ENCODE measurements around the gene MAGI2. TPM values are rescaled to one million over a fixed set of nuclear protein-coding genes. Genes with fewer than 3 reads are reported as not detected.

MAGI2 gene
- total RNA-seq, 1 experiment from 2014 or later: 0.25 TPM

- Mint-ChIP-seq H3K27me3 (ENCODE audit: insufficient read depth, unreplicated experiment) (peaks cover 3% of the 10 kb centered on the region), H3K4me1 (ENCODE audit: low read depth, unreplicated experiment) (no peaks in the 10 kb centered on the region), H3K9me3 (ENCODE audit: unreplicated experiment) (no peaks in the 10 kb centered on the region), H3K27ac (ENCODE audit: unreplicated experiment) (no peak overlapping the region), H3K4me3 (ENCODE audit: unreplicated experiment) (no peak overlapping the region), H3K36me3 (ENCODE audit: insufficient read depth, unreplicated experiment) (no peaks in the 10 kb centered on the region)
- Histone ChIP-seq H3K9me3 (no peaks in the 10 kb centered on the region), H3K4me3 (ENCODE audit: low read depth, low read length) (no peak overlapping the region), H3K36me3 (ENCODE audit: control insufficient read depth, insufficient read depth, low read length) (no peaks in the 10 kb centered on the region), H3K27me3 (replicated peaks; ENCODE audit: control insufficient read depth, insufficient read depth, low read length) (no peaks in the 10 kb centered on the region; the same call in 1 of the 2 replicates), H3K4me1 (no peaks in the 10 kb centered on the region)
- no peak for TF ChIP-seq CTCF (IDR thresholded peaks at IDR 0.05; ENCODE audit: insufficient read depth in 1 of 2, low read depth in 1 of 2, low read length in 1 of 2, severe bottlenecking in 1 of 2, unreplicated experiment in 1 of 2)
- CTCF ChIA-PET: no interaction called here
- no TSS peak for BruUV-seq (replicated peaks)
- POLR2A ChIA-PET: no interaction called here
- no peak for DNase-seq
- intact Hi-C loops (cut with micrococcal nuclease; ENCODE audit: unreplicated experiment): no loop called here
Observed at GRCh38 chr7:78368771-78369170, 1084.7 kb downstream of the MAGI2 start.

GRCh38 chr7:78367280-78367773 lies 1086.1 kb downstream of the MAGI2 start:
- no peaks in the 10 kb centered on the region for H3K9me3 Mint-ChIP-seq (ENCODE audit: unreplicated experiment)
- TF ChIP-seq CTCF (IDR thresholded peaks at IDR 0.05; ENCODE audit: insufficient read depth in 1 of 2, low read depth in 1 of 2, low read length in 1 of 2, severe bottlenecking in 1 of 2, unreplicated experiment in 1 of 2): no peak
- Histone ChIP-seq H3K4me1 (no peaks in the 10 kb centered on the region), H3K27me3 (replicated peaks; ENCODE audit: control insufficient read depth, insufficient read depth, low read length) (no peaks in the 10 kb centered on the region; the same call in 1 of the 2 replicates), H3K9me3 (no peaks in the 10 kb centered on the region), H3K36me3 (ENCODE audit: control insufficient read depth, insufficient read depth, low read length) (no peaks in the 10 kb centered on the region), H3K4me3 (ENCODE audit: low read depth, low read length) (no peak overlapping the region)
- no peaks in the 10 kb centered on the region for H3K4me1 Mint-ChIP-seq (ENCODE audit: low read depth, unreplicated experiment)
- ChIA-PET CTCF (no interaction called here), POLR2A (no interaction called here)
- H3K4me3 Mint-ChIP-seq (ENCODE audit: unreplicated experiment): no peak overlapping the region
- H3K27ac Mint-ChIP-seq (ENCODE audit: unreplicated experiment): no peak overlapping the region
- H3K27me3 Mint-ChIP-seq (ENCODE audit: insufficient read depth, unreplicated experiment): peaks cover 3% of the 10 kb centered on the region
- no TSS peak for BruUV-seq (replicated peaks)
- no peaks in the 10 kb centered on the region for H3K36me3 Mint-ChIP-seq (ENCODE audit: insufficient read depth, unreplicated experiment)
- intact Hi-C loops (cut with micrococcal nuclease; ENCODE audit: unreplicated experiment): no loop called here
- no peak for DNase-seq

- no peak for TF ChIP-seq CTCF (IDR thresholded peaks at IDR 0.05; ENCODE audit: insufficient read depth in 1 of 2, low read depth in 1 of 2, low read length in 1 of 2, severe bottlenecking in 1 of 2, unreplicated experiment in 1 of 2)
- H3K4me3 ChIP-seq (ENCODE audit: low read depth, low read length): no peak overlapping the region
- POLR2A ChIA-PET: no interaction called here
- no peaks in the 10 kb centered on the region for H3K4me1 ChIP-seq
- BruUV-seq (replicated peaks): no TSS peak
- Mint-ChIP-seq H3K4me1 (ENCODE audit: low read depth, unreplicated experiment) (no peaks in the 10 kb centered on the region), H3K27me3 (ENCODE audit: insufficient read depth, unreplicated experiment) (peaks cover 6% of the 10 kb centered on the region), H3K36me3 (ENCODE audit: insufficient read depth, unreplicated experiment) (no peaks in the 10 kb centered on the region), H3K9me3 (ENCODE audit: unreplicated experiment) (no peaks in the 10 kb centered on the region), H3K4me3 (ENCODE audit: unreplicated experiment) (no peak overlapping the region), H3K27ac (ENCODE audit: unreplicated experiment) (no peak overlapping the region)
- CTCF ChIA-PET: interaction anchor here (0.7 to 1.3 kb wide), 2 partner anchors 14 to 343 kb away, joined by 3 to 4 read pairs; no protein-coding TSS in a partner anchor
- no peaks in the 10 kb centered on the region for H3K9me3 ChIP-seq
- intact Hi-C loops (cut with micrococcal nuclease; ENCODE audit: unreplicated experiment): no loop called here
- no peak for DNase-seq
- H3K36me3 ChIP-seq (ENCODE audit: control insufficient read depth, insufficient read depth, low read length): no peaks in the 10 kb centered on the region
- no peaks in the 10 kb centered on the region; the same call in 1 of the 2 replicates for H3K27me3 ChIP-seq (replicated peaks; ENCODE audit: control insufficient read depth, insufficient read depth, low read length)
Observed at GRCh38 chr7:78363866-78364265, 1089.6 kb downstream of the MAGI2 start.
